CD14-positive monocyte (primary cell): ENCODE data around the gene BCORL1. TPM values are rescaled to one million over a fixed set of nuclear protein-coding genes. Genes with fewer than 3 reads are reported as not detected.

ENCODE experiments used
- DNase-seq, 3 donors: peaks; one replicate each; pipeline ENCODE4 v3.0.0-alpha.2; 2011 to 2022
- H2AFZ ChIP-seq: 2 replicates; pipeline ENCODE4 v1.6.0; 2012; ENCODE audit warnings: mild to moderate bottlenecking, low read depth, low read length, inconsistent platforms; ENCODE audit not compliant: insufficient read depth, poor library complexity, severe bottlenecking
- H3K27ac ChIP-seq, 2 donors: 1 replicate in 1 of 2; 2 replicates in 1 of 2; pipeline ENCODE4 v1.5.1; 2012 to 2013; ENCODE audit warnings: low read length in 2 of 2, control low read depth in 1 of 2, inconsistent platforms in 1 of 2, low read depth in 1 of 2, mild to moderate bottlenecking in 1 of 2
- H3K27me3 ChIP-seq, 2 donors: one replicate each; pipeline versions ENCODE4 v1.6.0 to v1.6.1; 2011 to 2013; ENCODE audit warnings: low read length in 2 of 2; ENCODE audit not compliant: control insufficient read depth in 2 of 2, insufficient read depth in 2 of 2
- H3K36me3 ChIP-seq, 2 donors: replicated peaks in 1 of 2; 1 replicate in 1 of 2; 2 replicates in 1 of 2; pipeline versions ENCODE4 v1.5.1 to v1.6.1; 2012 to 2013; ENCODE audit warnings: low read length in 2 of 2, control low read depth in 1 of 2, inconsistent platforms in 1 of 2, mild to moderate bottlenecking in 1 of 2; ENCODE audit not compliant: insufficient read depth in 2 of 2, control insufficient read depth in 1 of 2
- H3K4me1 ChIP-seq, 2 donors: 1 replicate in 1 of 2; 2 replicates in 1 of 2; pipeline versions ENCODE4 v1.5.1 to v1.6.1; 2012 to 2013; ENCODE audit warnings: low read length in 2 of 2, control low read depth in 1 of 2, inconsistent platforms in 1 of 2, mild to moderate bottlenecking in 1 of 2, moderate library complexity in 1 of 2; ENCODE audit not compliant: insufficient read depth in 2 of 2, control insufficient read depth in 1 of 2
- H3K4me2 ChIP-seq: replicated peaks from 2 replicates; pipeline ENCODE3; 2012; ENCODE audit warnings: low read length, moderate library complexity, mild to moderate bottlenecking; ENCODE audit not compliant: poor library complexity, severe bottlenecking; ENCODE audit errors: extremely low read depth
- H3K4me3 ChIP-seq, 3 experiments: fragments of 200-600 bp in 1 of 3; sonication (generic) in 1 of 3; replicated peaks in 1 of 3; 1 replicate in 2 of 3; 2 replicates in 1 of 3; pipeline ENCODE4 v1.5.1; 2011 to 2013; ENCODE audit warnings: low read length in 3 of 3, mild to moderate bottlenecking in 3 of 3, control low read depth in 2 of 3, low read depth in 2 of 3, inconsistent platforms in 1 of 3, moderate library complexity in 1 of 3
- H3K79me2 ChIP-seq: 2 replicates; pipeline ENCODE4 v1.6.0; 2012; ENCODE audit warnings: mild to moderate bottlenecking, control low read depth, inconsistent platforms, low read length, moderate library complexity; ENCODE audit not compliant: insufficient read depth
- H3K9ac ChIP-seq: 2 replicates; pipeline ENCODE4 v1.6.0; 2017; ENCODE audit warnings: low read length, mild to moderate bottlenecking; ENCODE audit not compliant: insufficient read depth, poor library complexity, severe bottlenecking
- H3K9me3 ChIP-seq, 2 donors: replicated peaks in 1 of 2; 1 replicate in 1 of 2; 2 replicates in 1 of 2; pipeline versions ENCODE4 v1.5.1 to v1.6.1; 2012 to 2013; ENCODE audit warnings: low read length in 2 of 2, control low read depth in 1 of 2; ENCODE audit not compliant: control insufficient read depth in 1 of 2, insufficient read depth in 1 of 2
- H4K20me1 ChIP-seq: 2 replicates; pipeline ENCODE4 v1.6.0; 2012; ENCODE audit warnings: mild to moderate bottlenecking, low read length, control low read depth, moderate library complexity; ENCODE audit not compliant: insufficient read depth
- H3K27ac Mint-ChIP-seq, 7 donors: one replicate each; pipeline ENCODE4 v1.8.0; 2020; ENCODE audit warnings: mild to moderate bottlenecking in 7 of 7, mixed read lengths in 7 of 7, moderate library complexity in 6 of 7, inconsistent platforms in 2 of 7
- H3K27me3 Mint-ChIP-seq, 3 donors: one replicate each; pipeline ENCODE4 v1.8.0; 2021 to 2022; ENCODE audit warnings: low read depth in 3 of 3, mild to moderate bottlenecking in 3 of 3, mixed read lengths in 3 of 3, moderate library complexity in 3 of 3, inconsistent platforms in 1 of 3
- H3K36me3 Mint-ChIP-seq, 2 donors: one replicate each; pipeline ENCODE4 v1.8.0; 2020; ENCODE audit warnings: mixed read lengths in 2 of 2, inconsistent platforms in 1 of 2, mild to moderate bottlenecking in 1 of 2
- H3K4me1 Mint-ChIP-seq: one replicate; pipeline ENCODE4 v1.8.0; 2020; ENCODE audit warnings: mild to moderate bottlenecking, mixed read lengths
- H3K4me3 Mint-ChIP-seq, 2 donors: one replicate each; pipeline ENCODE4 v1.8.0; 2020; ENCODE audit warnings: mild to moderate bottlenecking in 2 of 2, mixed read lengths in 2 of 2, moderate library complexity in 1 of 2
- H3K9me3 Mint-ChIP-seq, 7 donors: one replicate each; pipeline ENCODE4 v1.8.0; 2020 to 2022; ENCODE audit warnings: mixed read lengths in 7 of 7, mild to moderate bottlenecking in 6 of 7, moderate library complexity in 6 of 7, inconsistent platforms in 2 of 7
- WGBS: methylation state at CpG from one replicate; pipeline ENCODE4 v1.1.5; 2013; ENCODE audit warnings: missing lambda C conversion rate; ENCODE audit not compliant: insufficient coverage; 5-methylcytosine and 5-hydroxymethylcytosine counted together
- intact Hi-C, 2 donors: fragments of 100-400 bp; cut with micrococcal nuclease; formaldehyde crosslinking; loops; one replicate each; pipeline versions ENCODE4 v1.15.0 to v1.15.1; 2023
- polyA plus RNA-seq, 3 donors: library from polyadenylated mRNA; depleted of rRNA in 1 of 3; unstranded in 2 of 3; stranded (reverse) in 1 of 3; fragments of 300-500 nt in 2 of 3; fragments of >200 nt in 1 of 3; fragmentation: Illumina TruSeq in 2 of 3; gene quantifications; 1 replicate in 2 of 3; 2 replicates in 1 of 3; pipeline ENCODE4 v1.2.3, GENCODE V29; 2012 to 2021
- TF ChIP-seq, protein P1 (sequence below): fragments of 200-600 bp; IDR thresholded peaks from one replicate; pipeline ENCODE4 v1.8.0; 2022; ENCODE audit warnings: antibody characterized with exemption, mild to moderate bottlenecking

The BCORL1 gene
- polyA plus RNA-seq, 3 donors: 0.69 to 2.4 (median 0.72) TPM

DNA sequence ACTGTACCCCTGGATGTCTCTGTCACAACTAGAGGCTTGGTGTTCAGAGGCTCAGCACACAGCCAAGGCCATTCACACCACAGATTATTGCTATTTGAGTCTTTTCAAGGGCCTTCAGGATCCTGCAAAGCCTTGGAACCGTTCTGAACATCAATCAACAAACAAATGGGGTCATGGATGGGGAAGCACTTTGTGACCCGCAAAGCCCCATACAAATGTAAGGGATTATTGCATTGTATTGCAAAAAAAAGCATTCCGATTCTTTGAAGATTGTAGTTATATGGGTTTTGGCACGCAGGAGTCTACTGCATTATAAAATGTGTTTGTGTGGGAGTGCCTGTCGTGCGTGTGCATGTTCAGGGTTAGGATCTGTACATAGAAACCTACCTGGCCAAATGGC, 17.3 kb upstream of the BCORL1 start:
- Histone ChIP-seq H3K4me3 (no peak overlapping the region), H4K20me1 (no peaks in the 10 kb centered on the region), H3K27ac (no peak overlapping the region), H3K36me3 (no peaks in the 10 kb centered on the region), H3K9ac (no peak overlapping the region), H3K4me1 (peaks cover 14 to 16% of the 10 kb centered on the region in 2 donors), H3K79me2 (no peaks in the 10 kb centered on the region), H3K9me3 (no peaks in the 10 kb centered on the region), H2AFZ (no peak overlapping the region), H3K27me3 (no peaks in the 10 kb centered on the region), H3K4me2 (no peak overlapping the region)
- DNase-seq: no peak
- Mint-ChIP-seq H3K9me3 (peaks cover 0 to 16% (median 2%) of the 10 kb centered on the region in 7 donors), H3K27ac (no peak overlapping the region), H3K4me1 (peaks cover 10% of the 10 kb centered on the region), H3K36me3 (no peaks in the 10 kb centered on the region), H3K27me3 (peaks cover 0 to 3% (median 2%) of the 10 kb centered on the region in 3 donors), H3K4me3 (no peak overlapping the region)
- intact Hi-C loops: no loop called here
- TF ChIP-seq, protein P1, sequence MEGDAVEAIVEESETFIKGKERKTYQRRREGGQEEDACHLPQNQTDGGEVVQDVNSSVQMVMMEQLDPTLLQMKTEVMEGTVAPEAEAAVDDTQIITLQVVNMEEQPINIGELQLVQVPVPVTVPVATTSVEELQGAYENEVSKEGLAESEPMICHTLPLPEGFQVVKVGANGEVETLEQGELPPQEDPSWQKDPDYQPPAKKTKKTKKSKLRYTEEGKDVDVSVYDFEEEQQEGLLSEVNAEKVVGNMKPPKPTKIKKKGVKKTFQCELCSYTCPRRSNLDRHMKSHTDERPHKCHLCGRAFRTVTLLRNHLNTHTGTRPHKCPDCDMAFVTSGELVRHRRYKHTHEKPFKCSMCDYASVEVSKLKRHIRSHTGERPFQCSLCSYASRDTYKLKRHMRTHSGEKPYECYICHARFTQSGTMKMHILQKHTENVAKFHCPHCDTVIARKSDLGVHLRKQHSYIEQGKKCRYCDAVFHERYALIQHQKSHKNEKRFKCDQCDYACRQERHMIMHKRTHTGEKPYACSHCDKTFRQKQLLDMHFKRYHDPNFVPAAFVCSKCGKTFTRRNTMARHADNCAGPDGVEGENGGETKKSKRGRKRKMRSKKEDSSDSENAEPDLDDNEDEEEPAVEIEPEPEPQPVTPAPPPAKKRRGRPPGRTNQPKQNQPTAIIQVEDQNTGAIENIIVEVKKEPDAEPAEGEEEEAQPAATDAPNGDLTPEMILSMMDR: no peak
- no CpG with 5 or more reads among the region's 6 CpGs for WGBS

GRCh38 chrX:129968968-129969367, 13.5 kb upstream of the BCORL1 start:
- TF ChIP-seq, protein P1: no peak
- DNase-seq: no peak
- Mint-ChIP-seq H3K36me3 (no peaks in the 10 kb centered on the region), H3K4me3 (no peak overlapping the region), H3K27ac (no peak overlapping the region), H3K27me3 (peaks cover 0 to 6% (median 5%) of the 10 kb centered on the region in 3 donors), H3K4me1 (no peaks in the 10 kb centered on the region), H3K9me3 (peaks cover 0 to 18% (median 7%) of the 10 kb centered on the region in 7 donors)
- no peaks in the 10 kb centered on the region for H4K20me1 ChIP-seq
- no peaks in the 10 kb centered on the region for H3K4me1 ChIP-seq
- intact Hi-C loops: no loop called here
- no peaks in the 10 kb centered on the region for H3K36me3 ChIP-seq
- H3K27ac ChIP-seq: no peak overlapping the region
- no CpG with 5 or more reads among the region's 3 CpGs for WGBS
- no peak overlapping the region for H3K9ac ChIP-seq
- H3K9me3 ChIP-seq: no peaks in the 10 kb centered on the region
- H3K4me3 ChIP-seq: no peak overlapping the region
- H3K27me3 ChIP-seq: no peaks in the 10 kb centered on the region
- H3K79me2 ChIP-seq: no peaks in the 10 kb centered on the region
- no peak overlapping the region for H2AFZ ChIP-seq
- H3K4me2 ChIP-seq: no peak overlapping the region
